K562 (cell line): ENCODE data around the gene FAM111B. TPM values are rescaled to one million over a fixed set of nuclear protein-coding genes. Genes with fewer than 3 reads are reported as not detected.

Experiments
- ADNP ChIP-seq: fragments of 200-800 bp; sonication (Bioruptor generic); IDR thresholded peaks from 2 replicates; pipeline ENCODE4 v1.6.1; 2016; ENCODE audit warnings: missing genetic modification characterization, missing compliant biosample characterization
- ASH1L ChIP-seq: fragments of 450-650 bp; IDR thresholded peaks from 2 replicates; pipeline ENCODE4 v1.6.1; 2018; ENCODE audit warnings: borderline replicate concordance, mild to moderate bottlenecking, low read depth; ENCODE audit not compliant: partially characterized antibody
- FIP1L1 ChIP-seq: fragments of 200-400 bp; formaldehyde crosslinking; IDR thresholded peaks from 2 replicates; pipeline ENCODE4 v1.6.1; 2018; ENCODE audit warnings: mild to moderate bottlenecking, low read depth, low read length; ENCODE audit not compliant: poor library complexity, severe bottlenecking
- FOXK1 ChIP-seq: sonication (generic); formaldehyde crosslinking; IDR thresholded peaks from 2 replicates; pipeline ENCODE4 v1.8.0; 2022; ENCODE audit warnings: missing genetic modification reagents, mild to moderate bottlenecking, borderline replicate concordance
- GATAD2A ChIP-seq: fragments of 450-650 bp; IDR thresholded peaks from 2 replicates; pipeline ENCODE4 v1.6.1; 2017
- GTF2A2 ChIP-seq: IDR thresholded peaks from 2 replicates; pipeline ENCODE4 v1.6.1; 2016; ENCODE audit warnings: mild to moderate bottlenecking, missing genetic modification characterization, missing compliant biosample characterization
- HLTF ChIP-seq: fragments of 450-650 bp; IDR thresholded peaks from 2 replicates; pipeline ENCODE4 v1.6.1; 2016
- KDM1A ChIP-seq, 2 experiments: fragments of 450-650 bp; IDR thresholded peaks; 2 replicates each; pipeline ENCODE4 v1.6.1; 2016; ENCODE audit warnings: mild to moderate bottlenecking in 2 of 2
- LARP7 ChIP-seq: fragments of 450-650 bp; IDR thresholded peaks from 2 replicates; pipeline ENCODE4 v1.6.1; 2016
- LEF1 ChIP-seq: fragments of 450-650 bp; IDR thresholded peaks from 2 replicates; pipeline ENCODE4 v1.6.1; 2016; ENCODE audit warnings: mild to moderate bottlenecking
- MBD1 ChIP-seq: fragments of 250-450 bp; sonication (Bioruptor Pico); IDR thresholded peaks from 2 replicates; pipeline ENCODE4 v1.8.0; 2022; ENCODE audit warnings: inconsistent platforms
- MECOM ChIP-seq: fragments of 250-450 bp; sonication (Bioruptor Pico); IDR thresholded peaks from 2 replicates; pipeline ENCODE4 v1.8.0; 2022; ENCODE audit warnings: inconsistent platforms
- MYC ChIP-seq, 2 experiments: fragments of 250-450 bp in 1 of 2; sonication (Bioruptor Pico) in 1 of 2; IDR thresholded peaks; 2 replicates each; pipeline versions ENCODE4 v1.5.1 to v1.6.1; 2012 to 2021; ENCODE audit warnings: low read depth in 2 of 2, borderline replicate concordance in 1 of 2, improper control_type of control experiment in 1 of 2, low read length in 1 of 2, mild to moderate bottlenecking in 1 of 2, moderate library complexity in 1 of 2
- POLR2B ChIP-seq: fragments of 450-650 bp; IDR thresholded peaks from 2 replicates; pipeline ENCODE4 v1.6.1; 2018; ENCODE audit warnings: low read depth; ENCODE audit not compliant: partially characterized antibody
- ZBTB1 ChIP-seq: sonication (generic); formaldehyde crosslinking; IDR thresholded peaks from 2 replicates; pipeline ENCODE4 v1.8.1; 2023; ENCODE audit warnings: missing genetic modification reagents, low read depth, mild to moderate bottlenecking, borderline replicate concordance
- ZNF197 ChIP-seq: fragments of 200-800 bp; sonication (Bioruptor generic); IDR thresholded peaks from 2 replicates; pipeline ENCODE4 v1.6.1; 2016; ENCODE audit warnings: low read depth, missing genetic modification characterization, missing compliant biosample characterization
- ZNF280A ChIP-seq: fragments of 450-650 bp; IDR thresholded peaks from 2 replicates; pipeline ENCODE4 v1.6.1; 2018; ENCODE audit warnings: mild to moderate bottlenecking, low read depth; ENCODE audit not compliant: partially characterized antibody
- polyA plus RNA-seq, 8 experiments: library from polyadenylated mRNA; depleted of rRNA in 4 of 8; stranded (reverse) in 5 of 8; unstranded in 3 of 8; fragments of >200 nt; fragmentation: Nextera tagmentation in 2 of 8; fragmentation: Illumina TruSeq in 1 of 8; extraction: Ambion mirVana in 2 of 8; extraction: Trizol in 1 of 8; gene quantifications; 2 replicates each; pipeline versions ENCODE4 v1.2.1 to v1.2.3, GENCODE V29; 2011 to 2014; ENCODE audit warnings: inconsistent platforms in 1 of 8, missing spikeins in 1 of 8
- total RNA-seq, 7 experiments: library from RNA; depleted of rRNA in 6 of 7; stranded (reverse); fragments of >200 nt in 6 of 7; fragmentation: Illumina TruSeq in 2 of 7; extraction: Trizol in 2 of 7; gene quantifications; 2 replicates each; pipeline versions ENCODE4 v1.2.1 to v1.2.3, GENCODE V29; 2011 to 2021; ENCODE audit warnings: low replicate concordance in 1 of 7
- TF ChIP-seq, protein P1 (sequence below): fragments of 250-450 bp; sonication (Bioruptor Pico); IDR thresholded peaks from 2 replicates; pipeline ENCODE4 v1.4.0; 2020

Gene FAM111B
- total and polyA plus RNA-seq, 9 of the 15 experiments (the other 6 are each of a cell fraction or from before 2014, with no cell fraction given): 0.01 to 0.33 (median 0.06) TPM; not detected in 5

GRCh38 chr11:59171508-59172322 lies 64.7 kb downstream of the FAM111B start, which contains the start of gene DTX4 (continued):
- TF ChIP-seq ZNF280A: no peak
- no peak for TF ChIP-seq GTF2A2 (tag)
- TF ChIP-seq ADNP: no peak
- no peak for TF ChIP-seq MECOM
- TF ChIP-seq MYC (IDR thresholded peaks at IDR 0.05; ENCODE audit: low read depth, low read length): peak; percentile 51; the same call in 1 of the 2 replicates
- TF ChIP-seq MYC (CRISPR knock-in tag; IDR thresholded peaks at IDR 0.05; ENCODE audit: borderline replicate concordance, low read depth): no peak
- no peak for TF ChIP-seq FIP1L1
- TF ChIP-seq POLR2B: no peak
- no peak for TF ChIP-seq ZBTB1 (CRISPR knock-in tag)
- TF ChIP-seq ZNF197 (CRISPR knock-in tag): no peak
- TF ChIP-seq ASH1L: no peak
- peak; percentile 70; the same call in 1 of the 2 replicates for TF ChIP-seq HLTF
- TF ChIP-seq, protein P1, sequence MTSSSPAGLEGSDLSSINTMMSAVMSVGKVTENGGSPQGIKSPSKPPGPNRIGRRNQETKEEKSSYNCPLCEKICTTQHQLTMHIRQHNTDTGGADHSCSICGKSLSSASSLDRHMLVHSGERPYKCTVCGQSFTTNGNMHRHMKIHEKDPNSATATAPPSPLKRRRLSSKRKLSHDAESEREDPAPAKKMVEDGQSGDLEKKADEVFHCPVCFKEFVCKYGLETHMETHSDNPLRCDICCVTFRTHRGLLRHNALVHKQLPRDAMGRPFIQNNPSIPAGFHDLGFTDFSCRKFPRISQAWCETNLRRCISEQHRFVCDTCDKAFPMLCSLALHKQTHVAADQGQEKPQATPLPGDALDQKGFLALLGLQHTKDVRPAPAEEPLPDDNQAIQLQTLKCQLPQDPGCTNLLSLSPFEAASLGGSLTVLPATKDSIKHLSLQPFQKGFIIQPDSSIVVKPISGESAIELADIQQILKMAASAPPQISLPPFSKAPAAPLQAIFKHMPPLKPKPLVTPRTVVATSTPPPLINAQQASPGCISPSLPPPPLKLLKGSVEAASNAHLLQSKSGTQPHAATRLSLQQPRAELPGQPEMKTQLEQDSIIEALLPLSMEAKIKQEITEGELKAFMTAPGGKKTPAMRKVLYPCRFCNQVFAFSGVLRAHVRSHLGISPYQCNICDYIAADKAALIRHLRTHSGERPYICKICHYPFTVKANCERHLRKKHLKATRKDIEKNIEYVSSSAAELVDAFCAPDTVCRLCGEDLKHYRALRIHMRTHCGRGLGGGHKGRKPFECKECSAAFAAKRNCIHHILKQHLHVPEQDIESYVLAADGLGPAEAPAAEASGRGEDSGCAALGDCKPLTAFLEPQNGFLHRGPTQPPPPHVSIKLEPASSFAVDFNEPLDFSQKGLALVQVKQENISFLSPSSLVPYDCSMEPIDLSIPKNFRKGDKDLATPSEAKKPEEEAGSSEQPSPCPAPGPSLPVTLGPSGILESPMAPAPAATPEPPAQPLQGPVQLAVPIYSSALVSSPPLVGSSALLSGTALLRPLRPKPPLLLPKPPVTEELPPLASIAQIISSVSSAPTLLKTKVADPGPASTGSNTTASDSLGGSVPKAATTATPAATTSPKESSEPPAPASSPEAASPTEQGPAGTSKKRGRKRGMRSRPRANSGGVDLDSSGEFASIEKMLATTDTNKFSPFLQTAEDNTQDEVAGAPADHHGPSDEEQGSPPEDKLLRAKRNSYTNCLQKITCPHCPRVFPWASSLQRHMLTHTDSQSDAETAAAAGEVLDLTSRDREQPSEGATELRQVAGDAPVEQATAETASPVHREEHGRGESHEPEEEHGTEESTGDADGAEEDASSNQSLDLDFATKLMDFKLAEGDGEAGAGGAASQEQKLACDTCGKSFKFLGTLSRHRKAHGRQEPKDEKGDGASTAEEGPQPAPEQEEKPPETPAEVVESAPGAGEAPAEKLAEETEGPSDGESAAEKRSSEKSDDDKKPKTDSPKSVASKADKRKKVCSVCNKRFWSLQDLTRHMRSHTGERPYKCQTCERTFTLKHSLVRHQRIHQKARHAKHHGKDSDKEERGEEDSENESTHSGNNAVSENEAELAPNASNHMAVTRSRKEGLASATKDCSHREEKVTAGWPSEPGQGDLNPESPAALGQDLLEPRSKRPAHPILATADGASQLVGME: no peak
- TF ChIP-seq KDM1A (IDR thresholded peaks at IDR 0.05): no peak
- no peak for TF ChIP-seq GATAD2A
- no peak for TF ChIP-seq MBD1 (CRISPR knock-in tag)
- TF ChIP-seq LEF1: no peak
- TF ChIP-seq LARP7: no peak; the same call in 1 of the 2 replicates
- no peak for TF ChIP-seq FOXK1
